Bronchial epithelial cell (primary cell): ENCODE results near the gene ADGRL3. TPM values are rescaled to one million over a fixed set of nuclear protein-coding genes. Genes with fewer than 3 reads are reported as not detected.

ENCODE experiments used
- DNase-seq: peaks from one replicate; pipeline ENCODE4 v3.0.0-alpha.2; 2010; ENCODE audit warnings: low read depth
- FAIRE-seq: peaks from 2 replicates; lab custom pipeline; 2011; peaks lifted over from hg19 to GRCh38; lab: Jason Lieb, UNC
- H3K27me3 ChIP-seq: 2 replicates; pipeline ENCODE4 v1.5.1; 2011; ENCODE audit warnings: low read length; ENCODE audit not compliant: control insufficient read depth, insufficient read depth
- H3K36me3 ChIP-seq: 2 replicates; pipeline ENCODE4 v1.5.1; 2011; ENCODE audit warnings: low read length; ENCODE audit not compliant: control insufficient read depth, insufficient read depth
- H3K4me3 ChIP-seq: 2 replicates; pipeline ENCODE4 v1.5.1; 2011; ENCODE audit warnings: mild to moderate bottlenecking, low read depth, low read length, control low read depth
- total RNA-seq: library from RNA; depleted of rRNA; stranded (reverse); fragments of >200 nt; gene quantifications from 2 replicates; pipeline ENCODE4 v1.2.1, GENCODE V29; 2014
- TF ChIP-seq, protein P1 (sequence below): IDR thresholded peaks from 2 replicates; pipeline ENCODE4 v1.5.1; 2011; ENCODE audit warnings: mild to moderate bottlenecking, moderate library complexity, low read length, control low read depth, inconsistent platforms; ENCODE audit not compliant: insufficient read depth, severe bottlenecking

Gene ADGRL3
- total RNA-seq, 1 donor from 2014 or later = under 0.01 TPM

DNA sequence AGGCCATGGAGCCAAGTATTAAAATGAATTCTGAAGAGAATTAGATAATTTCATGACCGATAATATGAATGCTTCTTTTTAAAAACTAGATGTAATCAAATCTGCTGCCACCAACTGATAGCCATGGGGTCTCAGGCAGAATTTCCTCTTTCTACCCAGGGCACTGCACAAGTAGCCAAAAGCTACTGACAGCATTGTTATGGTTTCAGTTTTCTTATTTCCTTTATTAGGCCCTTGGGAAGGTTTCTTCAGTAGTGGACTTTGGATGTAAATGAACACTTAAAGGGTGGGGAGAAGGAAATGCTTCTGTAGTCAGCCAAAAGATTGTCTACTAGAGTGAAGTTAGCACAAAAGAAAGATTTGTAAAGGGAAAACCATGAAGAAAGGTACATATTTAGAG is 686.0 kb downstream of the ADGRL3 start:
- DNase-seq (no peak), FAIRE-seq (no peak)
- H3K27me3 ChIP-seq = no peaks in the 10 kb centered on the region
- TF ChIP-seq, protein P1, sequence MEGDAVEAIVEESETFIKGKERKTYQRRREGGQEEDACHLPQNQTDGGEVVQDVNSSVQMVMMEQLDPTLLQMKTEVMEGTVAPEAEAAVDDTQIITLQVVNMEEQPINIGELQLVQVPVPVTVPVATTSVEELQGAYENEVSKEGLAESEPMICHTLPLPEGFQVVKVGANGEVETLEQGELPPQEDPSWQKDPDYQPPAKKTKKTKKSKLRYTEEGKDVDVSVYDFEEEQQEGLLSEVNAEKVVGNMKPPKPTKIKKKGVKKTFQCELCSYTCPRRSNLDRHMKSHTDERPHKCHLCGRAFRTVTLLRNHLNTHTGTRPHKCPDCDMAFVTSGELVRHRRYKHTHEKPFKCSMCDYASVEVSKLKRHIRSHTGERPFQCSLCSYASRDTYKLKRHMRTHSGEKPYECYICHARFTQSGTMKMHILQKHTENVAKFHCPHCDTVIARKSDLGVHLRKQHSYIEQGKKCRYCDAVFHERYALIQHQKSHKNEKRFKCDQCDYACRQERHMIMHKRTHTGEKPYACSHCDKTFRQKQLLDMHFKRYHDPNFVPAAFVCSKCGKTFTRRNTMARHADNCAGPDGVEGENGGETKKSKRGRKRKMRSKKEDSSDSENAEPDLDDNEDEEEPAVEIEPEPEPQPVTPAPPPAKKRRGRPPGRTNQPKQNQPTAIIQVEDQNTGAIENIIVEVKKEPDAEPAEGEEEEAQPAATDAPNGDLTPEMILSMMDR = no peak
- H3K36me3 ChIP-seq = no peaks in the 10 kb centered on the region
- no peak overlapping the region for H3K4me3 ChIP-seq

DNA sequence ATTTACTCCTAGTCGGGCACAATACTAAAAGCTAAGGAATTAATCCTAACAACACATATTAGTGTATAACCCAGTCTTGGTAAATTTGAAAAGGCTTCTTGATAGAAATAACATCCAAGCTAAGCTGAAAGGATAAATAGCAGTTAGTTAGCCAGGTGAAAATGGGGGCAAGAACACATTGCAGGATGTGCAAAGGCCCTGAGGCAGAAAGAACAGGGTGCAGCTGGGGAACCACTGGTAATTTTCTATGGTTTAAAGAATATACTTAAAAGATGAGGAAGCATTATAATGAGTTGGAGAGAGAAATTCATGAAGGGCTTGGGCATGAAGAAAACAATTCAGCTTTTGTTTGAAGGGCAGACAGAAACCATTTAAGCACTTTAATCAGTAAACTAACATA is 689.0 kb downstream of the ADGRL3 start:
- no peak for DNase-seq
- no peak for FAIRE-seq
- H3K4me3 ChIP-seq = no peak overlapping the region
- no peaks in the 10 kb centered on the region for H3K36me3 ChIP-seq
- TF ChIP-seq, protein P1 = no peak
- H3K27me3 ChIP-seq = no peaks in the 10 kb centered on the region

DNA sequence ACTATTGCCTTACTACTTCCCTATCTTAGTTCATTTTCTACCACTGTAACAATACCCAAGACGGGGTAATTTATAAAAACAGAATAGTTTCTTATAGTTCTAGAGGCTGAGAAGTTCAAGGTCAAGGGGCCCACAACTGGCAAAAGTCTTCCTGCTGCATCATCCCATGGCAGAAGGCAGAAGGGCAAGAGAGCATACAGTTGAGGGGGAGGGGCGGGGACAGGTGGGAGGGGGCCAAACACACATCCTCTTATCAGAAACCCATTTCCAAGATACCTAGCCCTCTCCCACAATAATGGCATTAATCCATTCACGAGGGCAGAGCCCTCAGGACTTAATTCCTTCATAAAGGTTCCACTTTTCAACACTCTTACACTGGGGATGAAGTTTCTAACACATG is 690.2 kb downstream of the ADGRL3 start:
- H3K4me3 ChIP-seq = no peak overlapping the region
- TF ChIP-seq, protein P1 = no peak
- no peaks in the 10 kb centered on the region for H3K36me3 ChIP-seq
- DNase-seq (no peak), FAIRE-seq (no peak)
- H3K27me3 ChIP-seq = no peaks in the 10 kb centered on the region

DNA sequence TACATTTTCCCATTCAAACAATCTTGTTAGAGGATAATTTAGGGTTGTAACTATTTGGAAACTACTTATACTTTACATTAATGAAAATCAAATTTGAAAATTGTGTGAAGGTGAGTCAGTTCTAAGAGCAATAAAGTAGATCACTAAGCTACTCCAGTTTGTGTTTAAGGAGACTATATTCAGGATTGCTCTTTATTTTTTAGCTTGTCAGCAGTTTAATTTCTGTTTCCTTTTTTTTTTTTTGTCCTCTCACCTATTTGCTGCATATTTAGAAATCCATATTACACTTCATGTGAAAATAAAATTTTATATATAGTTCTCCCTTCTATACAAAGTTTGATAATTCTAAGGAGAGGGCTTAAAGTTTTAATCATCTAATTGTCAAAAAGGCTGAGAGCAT is 691.8 kb downstream of the ADGRL3 start:
- TF ChIP-seq, protein P1 = no peak
- no peaks in the 10 kb centered on the region for H3K36me3 ChIP-seq
- no peak overlapping the region for H3K4me3 ChIP-seq
- no peaks in the 10 kb centered on the region for H3K27me3 ChIP-seq
- FAIRE-seq (no peak), DNase-seq (no peak)

DNA sequence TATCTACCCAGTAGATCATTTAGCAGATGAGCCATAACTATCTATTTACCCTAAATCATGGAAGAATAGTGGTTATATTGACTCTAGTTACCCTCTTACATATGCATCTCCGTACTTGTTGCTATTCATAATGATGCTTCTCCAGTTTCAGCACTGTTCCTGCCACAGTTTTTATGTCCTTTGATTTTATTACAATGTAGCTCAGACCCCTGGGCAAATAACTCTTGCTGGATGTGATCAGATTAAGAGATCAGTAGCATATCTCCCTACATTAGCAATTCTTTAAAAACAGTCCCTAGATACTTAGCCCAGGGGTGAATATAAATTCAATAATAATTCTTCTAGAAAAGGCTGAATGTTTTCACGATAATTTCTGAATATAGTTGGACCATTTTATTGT is 696.5 kb downstream of the ADGRL3 start:
- DNase-seq = no peak
- Histone ChIP-seq H3K36me3 (no peaks in the 10 kb centered on the region), H3K27me3 (no peaks in the 10 kb centered on the region), H3K4me3 (no peak overlapping the region)
- no peak for FAIRE-seq
- TF ChIP-seq, protein P1 = no peak

DNA sequence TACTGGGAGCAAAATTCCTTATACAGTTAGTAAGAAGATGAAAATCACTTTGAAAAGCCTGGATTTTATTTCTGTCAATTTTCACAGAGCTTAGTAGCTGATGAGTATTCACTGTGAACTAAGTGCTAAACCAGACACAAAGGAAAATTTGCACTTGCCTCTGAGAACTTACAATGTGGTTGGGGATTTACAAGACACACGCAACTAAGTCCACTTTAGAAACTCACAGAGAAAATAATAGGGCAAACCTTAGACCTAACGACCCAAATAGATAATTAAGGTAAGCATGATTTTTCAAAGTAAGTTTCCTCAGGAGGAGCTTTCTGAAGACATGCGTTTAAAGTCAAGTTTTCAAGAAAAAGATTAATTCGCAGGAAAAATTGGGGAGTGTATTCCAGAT is 708.9 kb downstream of the ADGRL3 start:
- no peak for DNase-seq
- Histone ChIP-seq H3K4me3 (no peak overlapping the region), H3K27me3 (no peaks in the 10 kb centered on the region), H3K36me3 (no peaks in the 10 kb centered on the region)
- FAIRE-seq = no peak
- TF ChIP-seq, protein P1 = no peak
